Sigmoid colon (tissue), 7 donors: ENCODE data around the gene RBM10. TPM values are rescaled to one million over a fixed set of nuclear protein-coding genes. Genes with fewer than 3 reads are reported as not detected.

ENCODE experiments used
- DNase-seq: peaks from one replicate; pipeline ENCODE4 v3.0.0-alpha.2; 2019
- H3K27ac ChIP-seq, 4 donors: fragments of 200-600 bp; sonication (generic); one replicate each; pipeline ENCODE4 v1.5.1; 2016 to 2019; ENCODE audit warnings: mild to moderate bottlenecking in 1 of 4
- H3K27me3 ChIP-seq, 3 donors: fragments of 200-600 bp; sonication (generic); one replicate each; pipeline ENCODE4 v1.5.1; 2019; ENCODE audit warnings: mild to moderate bottlenecking in 1 of 3
- H3K36me3 ChIP-seq, 4 donors: fragments of 200-600 bp; sonication (generic); one replicate each; pipeline ENCODE4 v1.5.1; 2016 to 2019
- H3K4me1 ChIP-seq, 4 donors: fragments of 200-600 bp; sonication (generic); one replicate each; pipeline ENCODE4 v1.5.1; 2017 to 2019
- H3K4me3 ChIP-seq, 4 donors: fragments of 200-600 bp; sonication (generic); one replicate each; pipeline ENCODE4 v1.5.1; 2017 to 2019; ENCODE audit warnings: mild to moderate bottlenecking in 2 of 4, moderate library complexity in 1 of 4
- H3K9me3 ChIP-seq, 4 donors: fragments of 200-600 bp in 3 of 4; sonication (generic) in 3 of 4; one replicate each; pipeline versions ENCODE4 v1.5.1 to v1.6.1; 2013 to 2019
- EP300 ChIP-seq, 4 donors: sonication (generic); formaldehyde crosslinking; IDR thresholded peaks; one replicate each; pipeline ENCODE4 v1.6.1; 2017; ENCODE audit warnings: antibody characterized with exemption in 4 of 4
- POLR2A ChIP-seq, 2 donors: fragments of 450-650 bp; IDR thresholded peaks; one replicate each; pipeline ENCODE4 v1.6.1; 2016; ENCODE audit warnings: antibody characterized with exemption in 2 of 2, mild to moderate bottlenecking in 2 of 2, moderate library complexity in 2 of 2
- POLR2AphosphoS5 ChIP-seq, 4 donors: sonication (generic); formaldehyde crosslinking; IDR thresholded peaks; one replicate each; pipeline ENCODE4 v1.6.1; 2017; ENCODE audit warnings: antibody characterized with exemption in 4 of 4
- WGBS, 2 donors: extraction: QIAGEN DNeasy Blood & Tissue Kit; methylation state at CpG; one replicate each; pipeline ENCODE4 v1.1.7; 2013; 5-methylcytosine and 5-hydroxymethylcytosine counted together
- intact Hi-C: fragments of 100-400 bp; cut with DNase I; formaldehyde crosslinking; loops from one replicate; pipeline ENCODE4 v1.15.1; 2023
- polyA plus RNA-seq, 3 donors: library from polyadenylated mRNA; stranded (reverse); fragments of 200-250 nt; gene quantifications; one replicate each; pipeline ENCODE4 v1.2.3, GENCODE V29; 2013
- total RNA-seq, 4 donors: library from RNA; depleted of rRNA; stranded (reverse); fragments of >200 nt; gene quantifications; one replicate each; pipeline ENCODE4 v1.1.0, GENCODE V29; 2016
- TF ChIP-seq, protein P1 (sequence below), 4 experiments: fragments of 450-650 bp in 3 of 4; fragments of 200-600 bp in 1 of 4; IDR thresholded peaks; one replicate each; pipeline ENCODE4 v1.5.1; 2016 to 2019; ENCODE audit warnings: antibody characterized with exemption in 4 of 4, mild to moderate bottlenecking in 3 of 4, moderate library complexity in 2 of 4
- donor health status: healthy with polysubstance abuse.
- donor health status: Bipolar disorder and iron deficiency.
- donor health status: healthy.

The RBM10 gene
- total and polyA plus RNA-seq, 7 donors = 15.0 to 44.3 (median 22.4) TPM

DNA sequence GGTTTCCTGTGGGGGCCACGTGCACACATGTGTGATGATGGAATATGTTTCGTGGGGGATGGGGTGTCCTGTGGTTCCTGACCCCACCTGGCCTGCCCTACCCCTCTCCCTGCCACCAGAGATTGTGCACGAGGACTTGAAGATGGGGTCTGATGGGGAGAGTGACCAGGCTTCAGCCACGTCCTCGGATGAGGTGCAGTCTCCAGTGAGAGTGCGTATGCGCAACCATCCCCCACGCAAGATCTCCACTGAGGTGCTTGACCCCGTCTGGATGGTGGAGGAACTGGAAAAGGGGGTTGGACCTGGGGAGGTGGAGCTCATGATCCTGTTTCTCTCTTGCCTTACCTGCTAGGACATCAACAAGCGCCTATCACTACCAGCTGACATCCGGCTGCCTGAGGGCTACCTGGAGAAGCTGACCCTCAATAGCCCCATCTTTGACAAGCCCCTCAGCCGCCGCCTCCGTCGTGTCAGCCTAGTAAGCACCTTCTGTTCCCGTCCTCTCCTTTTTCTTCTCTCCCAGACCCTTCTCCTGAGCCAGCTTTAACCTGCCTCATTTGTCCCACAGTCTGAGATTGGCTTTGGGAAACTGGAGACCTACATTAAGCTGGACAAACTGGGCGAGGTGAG, 79.4 kb downstream of the RBM10 start:
- Histone ChIP-seq H3K27ac (no peak overlapping the region), H3K4me3 (no peak overlapping the region), H3K36me3 (peaks cover 19 to 63% (median 33%) of the 10 kb centered on the region in 4 donors), H3K27me3 (no peaks in the 10 kb centered on the region), H3K9me3 (no peaks in the 10 kb centered on the region), H3K4me1 (peaks cover 0 to 16% (median 11%) of the 10 kb centered on the region in 4 donors)
- TF ChIP-seq POLR2AphosphoS5 (IDR thresholded peaks at IDR 0.05) (no peak), EP300 (IDR thresholded peaks at IDR 0.05) (no peak), POLR2A (IDR thresholded peaks at IDR 0.05) (no peak)
- TF ChIP-seq, protein P1, sequence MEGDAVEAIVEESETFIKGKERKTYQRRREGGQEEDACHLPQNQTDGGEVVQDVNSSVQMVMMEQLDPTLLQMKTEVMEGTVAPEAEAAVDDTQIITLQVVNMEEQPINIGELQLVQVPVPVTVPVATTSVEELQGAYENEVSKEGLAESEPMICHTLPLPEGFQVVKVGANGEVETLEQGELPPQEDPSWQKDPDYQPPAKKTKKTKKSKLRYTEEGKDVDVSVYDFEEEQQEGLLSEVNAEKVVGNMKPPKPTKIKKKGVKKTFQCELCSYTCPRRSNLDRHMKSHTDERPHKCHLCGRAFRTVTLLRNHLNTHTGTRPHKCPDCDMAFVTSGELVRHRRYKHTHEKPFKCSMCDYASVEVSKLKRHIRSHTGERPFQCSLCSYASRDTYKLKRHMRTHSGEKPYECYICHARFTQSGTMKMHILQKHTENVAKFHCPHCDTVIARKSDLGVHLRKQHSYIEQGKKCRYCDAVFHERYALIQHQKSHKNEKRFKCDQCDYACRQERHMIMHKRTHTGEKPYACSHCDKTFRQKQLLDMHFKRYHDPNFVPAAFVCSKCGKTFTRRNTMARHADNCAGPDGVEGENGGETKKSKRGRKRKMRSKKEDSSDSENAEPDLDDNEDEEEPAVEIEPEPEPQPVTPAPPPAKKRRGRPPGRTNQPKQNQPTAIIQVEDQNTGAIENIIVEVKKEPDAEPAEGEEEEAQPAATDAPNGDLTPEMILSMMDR (IDR thresholded peaks at IDR 0.05) = no peak
- 90 to 94% methylated on average over 17 of the region's 17 CpGs for WGBS, 2 donors
- intact Hi-C loops = no loop called here
- no peak for DNase-seq

DNA sequence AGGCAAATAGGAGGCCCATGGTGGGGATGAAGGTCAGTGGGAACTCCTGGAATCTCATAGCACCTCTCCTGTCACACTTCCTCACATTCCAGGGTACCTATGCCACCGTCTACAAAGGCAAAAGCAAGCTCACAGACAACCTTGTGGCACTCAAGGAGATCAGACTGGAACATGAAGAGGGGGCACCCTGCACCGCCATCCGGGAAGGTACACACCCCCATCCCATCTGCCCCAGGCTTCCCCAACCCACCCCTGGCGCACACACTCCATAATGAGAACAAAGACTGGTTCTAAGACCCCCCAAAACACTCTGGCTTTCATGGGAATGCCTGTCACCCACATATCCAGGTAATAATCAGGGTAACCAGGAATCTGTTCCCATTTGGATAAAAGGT, 79.9 kb downstream of the RBM10 start:
- Histone ChIP-seq H3K27ac (no peak overlapping the region), H3K27me3 (no peaks in the 10 kb centered on the region), H3K4me1 (peaks cover 0 to 12% (median 8%) of the 10 kb centered on the region in 4 donors), H3K4me3 (no peak overlapping the region), H3K9me3 (no peaks in the 10 kb centered on the region), H3K36me3 (peaks cover 19 to 65% (median 33%) of the 10 kb centered on the region in 4 donors)
- intact Hi-C loops = no loop called here
- TF ChIP-seq EP300 (IDR thresholded peaks at IDR 0.05) (no peak), POLR2A (IDR thresholded peaks at IDR 0.05) (no peak), POLR2AphosphoS5 (IDR thresholded peaks at IDR 0.05) (no peak)
- TF ChIP-seq, protein P1 (IDR thresholded peaks at IDR 0.05) = no peak
- DNase-seq = no peak
- WGBS, 2 donors = 92 to 95% methylated on average over 4 of the region's 4 CpGs

DNA sequence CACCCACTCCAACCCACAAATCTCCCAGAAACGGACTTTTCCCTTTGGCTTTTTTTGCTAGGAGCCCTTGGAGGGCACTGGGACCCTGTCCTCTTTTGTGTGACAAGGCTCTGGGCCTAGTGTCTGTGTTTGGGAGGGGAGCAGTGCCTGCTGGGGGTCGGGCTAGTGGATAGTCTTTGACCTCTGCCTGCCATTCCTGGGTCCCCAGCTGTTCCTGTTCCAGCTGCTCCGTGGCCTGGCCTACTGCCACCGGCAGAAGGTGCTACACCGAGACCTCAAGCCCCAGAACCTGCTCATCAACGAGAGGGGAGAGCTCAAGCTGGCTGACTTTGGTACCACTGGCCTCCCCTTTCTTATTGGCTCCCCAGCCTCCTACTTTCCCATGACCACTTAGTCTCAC, 81.0 kb downstream of the RBM10 start:
- Histone ChIP-seq H3K9me3 (no peaks in the 10 kb centered on the region), H3K4me1 (peaks cover 0 to under 1% (median 0%) of the 10 kb centered on the region in 4 donors), H3K4me3 (no peak overlapping the region), H3K27me3 (no peaks in the 10 kb centered on the region), H3K36me3 (peaks cover 19 to 65% (median 33%) of the 10 kb centered on the region in 4 donors), H3K27ac (no peak overlapping the region)
- DNase-seq = no peak
- 81 to 92% methylated on average over 6 of the region's 6 CpGs for WGBS, 2 donors
- intact Hi-C loops = no loop called here
- TF ChIP-seq, protein P1 (IDR thresholded peaks at IDR 0.05) = no peak
- TF ChIP-seq EP300 (IDR thresholded peaks at IDR 0.05) (no peak), POLR2A (IDR thresholded peaks at IDR 0.05) (no peak), POLR2AphosphoS5 (IDR thresholded peaks at IDR 0.05) (no peak)

DNA sequence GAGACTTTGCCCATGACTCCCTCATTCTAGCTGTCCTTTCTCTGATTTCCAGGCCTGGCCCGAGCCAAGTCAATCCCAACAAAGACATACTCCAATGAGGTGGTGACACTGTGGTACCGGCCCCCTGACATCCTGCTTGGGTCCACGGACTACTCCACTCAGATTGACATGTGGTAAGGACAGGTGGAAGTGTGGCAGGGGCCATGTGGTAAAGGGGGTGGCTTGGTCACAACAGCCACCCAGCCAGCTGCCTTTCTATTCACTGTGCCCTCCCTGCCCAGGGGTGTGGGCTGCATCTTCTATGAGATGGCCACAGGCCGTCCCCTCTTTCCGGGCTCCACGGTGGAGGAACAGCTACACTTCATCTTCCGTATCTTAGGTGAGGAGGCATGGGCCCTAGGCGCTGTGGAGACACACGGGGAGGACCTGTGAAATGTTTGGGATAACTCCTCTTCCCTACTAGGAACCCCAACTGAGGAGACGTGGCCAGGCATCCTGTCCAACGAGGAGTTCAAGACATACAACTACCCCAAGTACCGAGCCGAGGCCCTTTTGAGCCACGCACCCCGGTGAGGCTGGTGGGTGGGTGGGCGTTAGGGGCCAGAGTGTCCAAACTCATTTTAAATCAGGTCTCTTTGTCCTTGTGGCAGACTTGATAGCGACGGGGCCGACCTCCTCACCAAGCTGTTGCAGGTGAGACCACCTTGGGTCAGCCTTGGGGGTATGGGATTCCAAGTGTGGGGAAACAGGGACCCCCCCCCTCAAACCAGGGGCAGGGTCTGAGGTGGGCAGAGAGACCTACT, 81.7 kb downstream of the RBM10 start:
- no peaks in the 10 kb centered on the region for H3K9me3 ChIP-seq

More for the DNA sequence above, 81.7 kb downstream of the RBM10 start:
- H3K27me3 ChIP-seq = no peaks in the 10 kb centered on the region
- intact Hi-C loops = no loop called here
- H3K27ac ChIP-seq = no peak overlapping the region
- H3K4me3 ChIP-seq = no peak overlapping the region
- TF ChIP-seq POLR2A (IDR thresholded peaks at IDR 0.05) = no peak
- no peak for TF ChIP-seq POLR2AphosphoS5 (IDR thresholded peaks at IDR 0.05)
- TF ChIP-seq EP300 (IDR thresholded peaks at IDR 0.05) = no peak
- TF ChIP-seq, protein P1 (IDR thresholded peaks at IDR 0.05) = no peak
- H3K4me1 ChIP-seq = no peaks in the 10 kb centered on the region
- WGBS, 2 donors = 89 to 95% methylated on average over 19 of the region's 19 CpGs
- H3K36me3 ChIP-seq = peaks cover 19 to 65% (median 33%) of the 10 kb centered on the region in 4 donors
- DNase-seq = peak; percentile 55
